OCI-LY3 (cell line): ENCODE results near the gene ZBTB16.

Source experiments
- H2AFZ ChIP-seq: fragments of 200-600, 300-600 bp; shearing (Covaris generic); 2 replicates; pipeline ENCODE4 v1.6.0; 2014; ENCODE audit warnings: antibody characterized with exemption, low read depth, low read length
- H3K27ac ChIP-seq: fragments of 200-600, 300-600 bp; sonication (generic); 2 replicates; pipeline ENCODE4 v1.5.1; 2014; ENCODE audit warnings: mild to moderate bottlenecking, low read length, moderate library complexity, mixed read lengths
- H3K27me3 ChIP-seq: fragments of 200-600, 300-600 bp; sonication (generic); 2 replicates; pipeline ENCODE4 v1.6.1; 2014; ENCODE audit warnings: low read depth, low read length, mixed read lengths
- H3K36me3 ChIP-seq: fragments of 200-600, 300-600 bp; sonication (generic); replicated peaks from 2 replicates; pipeline ENCODE3; 2014; ENCODE audit warnings: low read depth, low read length, mixed read lengths
- H3K4me1 ChIP-seq: fragments of 300-600, 200-600 bp; sonication (generic); 2 replicates; pipeline ENCODE4 v1.6.1; 2014; ENCODE audit warnings: low read length, mixed read lengths
- H3K4me2 ChIP-seq: fragments of 200-600, 300-600 bp; sonication (generic); 2 replicates; pipeline ENCODE4 v1.6.1; 2014; ENCODE audit warnings: low read length, mixed read lengths
- H3K4me3 ChIP-seq: fragments of 300-600, 200-600 bp; sonication (generic); 2 replicates; pipeline ENCODE4 v1.5.1; 2014; ENCODE audit warnings: antibody characterized with exemption, mild to moderate bottlenecking, low read length, moderate library complexity
- H3K79me2 ChIP-seq: fragments of 300-600, 200-600 bp; shearing (Covaris generic); 2 replicates; pipeline ENCODE4 v1.6.1; 2014; ENCODE audit warnings: mild to moderate bottlenecking, low read length, mixed read lengths
- H3K9ac ChIP-seq: fragments of 300-600, 200-600 bp; shearing (Covaris generic); 2 replicates; pipeline ENCODE4 v1.6.0; 2014; ENCODE audit warnings: mild to moderate bottlenecking, low read length, moderate library complexity
- H3K9me3 ChIP-seq: fragments of 200-600, 300-600 bp; shearing (Covaris generic); 2 replicates; pipeline ENCODE4 v1.6.1; 2014; ENCODE audit warnings: low read length, mixed read lengths; ENCODE audit not compliant: insufficient read depth
- H4K20me1 ChIP-seq: fragments of 200-600, 300-600 bp; sonication (generic); 2 replicates; pipeline ENCODE4 v1.6.1; 2016; ENCODE audit warnings: low read length, mixed read lengths; ENCODE audit not compliant: insufficient read depth
- CTCF ChIP-seq: fragments of 200-600, 300-600 bp; sonication (generic); IDR thresholded peaks from 2 replicates; pipeline ENCODE4 v1.5.1; 2014; ENCODE audit warnings: antibody characterized with exemption, low read length, low read depth
- EZH2phosphoT487 ChIP-seq: fragments of 200-600 bp; shearing (Covaris generic); IDR thresholded peaks from 2 replicates; pipeline ENCODE4 v1.6.1; 2018; ENCODE audit warnings: antibody characterized with exemption, mixed run types, low read depth

ZBTB16 gene

DNA sequence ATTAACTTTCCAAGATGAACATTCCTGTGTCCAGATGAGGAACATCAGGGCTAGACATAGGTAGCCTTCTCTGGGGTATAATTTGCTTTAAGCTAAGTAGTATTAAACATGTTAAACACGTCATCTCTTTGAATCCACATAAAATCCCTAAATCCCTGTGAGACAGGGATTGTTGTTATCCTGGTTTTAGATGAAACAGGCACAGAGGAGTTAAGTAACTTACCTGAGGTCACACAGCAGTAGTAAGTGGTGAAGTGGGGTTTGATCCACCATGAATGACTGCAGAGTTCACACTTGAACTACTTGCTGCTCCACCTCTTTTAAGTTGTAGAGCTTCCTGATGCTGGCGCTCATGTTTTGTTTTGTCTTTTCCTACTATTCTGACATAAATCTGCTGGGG, 154.1 kb downstream of the ZBTB16 start:
- H4K20me1 ChIP-seq = no peaks in the 10 kb centered on the region
- H3K9me3 ChIP-seq = no peaks in the 10 kb centered on the region
- no peak overlapping the region for H3K4me2 ChIP-seq
- H3K9ac ChIP-seq = no peak overlapping the region
- peaks cover 27% of the 10 kb centered on the region for H3K27me3 ChIP-seq
- no peaks in the 10 kb centered on the region for H3K4me1 ChIP-seq
- no peak overlapping the region for H2AFZ ChIP-seq
- H3K79me2 ChIP-seq = no peaks in the 10 kb centered on the region
- H3K27ac ChIP-seq = no peak overlapping the region
- H3K36me3 ChIP-seq = no peaks in the 10 kb centered on the region
- no peak for TF ChIP-seq EZH2phosphoT487
- TF ChIP-seq CTCF = no peak
- H3K4me3 ChIP-seq = no peak overlapping the region

- no peak overlapping the region for H3K4me3 ChIP-seq
- H3K9ac ChIP-seq = no peak overlapping the region
- H3K36me3 ChIP-seq = no peaks in the 10 kb centered on the region
- H3K4me1 ChIP-seq = no peaks in the 10 kb centered on the region
- no peaks in the 10 kb centered on the region for H3K9me3 ChIP-seq
- H3K79me2 ChIP-seq = no peaks in the 10 kb centered on the region
- no peak overlapping the region for H2AFZ ChIP-seq
- H4K20me1 ChIP-seq = no peaks in the 10 kb centered on the region
- H3K27me3 ChIP-seq = peaks cover 23% of the 10 kb centered on the region; the same call in 1 of the 2 replicates
- no peak overlapping the region for H3K27ac ChIP-seq
- no peak for TF ChIP-seq EZH2phosphoT487
- TF ChIP-seq CTCF = no peak
- H3K4me2 ChIP-seq = no peak overlapping the region
Observed at GRCh38 chr11:114215428-114215827, 155.9 kb downstream of the ZBTB16 start.

GRCh38 chr11:114215871-114216795, 156.6 kb downstream of the ZBTB16 start:
- no peaks in the 10 kb centered on the region for H3K9me3 ChIP-seq
- H3K4me1 ChIP-seq = no peaks in the 10 kb centered on the region
- H3K9ac ChIP-seq = no peak overlapping the region
- H3K79me2 ChIP-seq = no peaks in the 10 kb centered on the region
- H3K36me3 ChIP-seq = no peaks in the 10 kb centered on the region
- no peak overlapping the region for H3K4me2 ChIP-seq
- H3K27me3 ChIP-seq = peaks cover 23% of the 10 kb centered on the region; the same call in 1 of the 2 replicates
- H4K20me1 ChIP-seq = no peaks in the 10 kb centered on the region
- no peak for TF ChIP-seq CTCF
- no peak for TF ChIP-seq EZH2phosphoT487
- H3K4me3 ChIP-seq = no peak overlapping the region
- no peak overlapping the region for H2AFZ ChIP-seq
- no peak overlapping the region for H3K27ac ChIP-seq

DNA sequence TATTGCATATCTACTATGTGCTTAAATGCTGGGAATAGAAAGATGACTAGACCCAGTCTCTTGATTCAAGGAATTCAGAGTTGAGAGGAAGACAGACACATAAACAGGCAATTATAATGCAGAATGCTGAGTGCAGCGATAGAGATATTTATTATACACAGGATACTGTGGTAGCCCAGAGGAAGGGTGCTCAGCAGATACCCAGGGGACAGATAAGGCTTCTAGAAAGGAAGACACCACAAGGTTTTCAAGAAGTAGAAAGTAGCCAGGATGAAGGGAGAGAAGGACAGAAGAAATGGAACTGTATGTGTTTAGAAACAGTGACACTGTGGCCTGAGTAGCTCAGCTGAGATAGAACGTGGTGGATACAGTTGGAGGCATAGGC, 157.3 kb downstream of the ZBTB16 start:
- Histone ChIP-seq H3K9me3 (no peaks in the 10 kb centered on the region), H3K27ac (no peak overlapping the region), H3K36me3 (no peaks in the 10 kb centered on the region), H3K4me1 (no peaks in the 10 kb centered on the region), H3K79me2 (no peaks in the 10 kb centered on the region), H4K20me1 (no peaks in the 10 kb centered on the region), H3K27me3 (peaks cover 27% of the 10 kb centered on the region; the same call in 1 of the 2 replicates), H3K4me3 (no peak overlapping the region), H2AFZ (no peak overlapping the region), H3K4me2 (no peak overlapping the region), H3K9ac (no peak overlapping the region)
- TF ChIP-seq EZH2phosphoT487 (no peak), CTCF (no peak)
